B cell (primary cell): ENCODE data around the gene DHX35. TPM values are rescaled to one million over a fixed set of nuclear protein-coding genes. Genes with fewer than 3 reads are reported as not detected.

Source experiments
- ATAC-seq: fragments of 200-7000 bp; cut with Tn5 transposase; one replicate; pipeline ENCODE4 v1.10.0; 2021; ENCODE audit warnings: low read depth, mild to moderate bottlenecking, moderate number of reproducible peaks, moderate library complexity
- CTCF ChIA-PET: fragments of 350-600 bp; sonication (Branson Sonifier 250); formaldehyde crosslinking; loops from one replicate; lab custom pipeline; 2021; ENCODE audit warnings: antibody characterized with exemption, inconsistent platforms; lab: Charles Lee
- POLR2A ChIA-PET: fragments of 350-600 bp; sonication (Branson Sonifier 250); formaldehyde crosslinking; loops from one replicate; lab custom pipeline; 2021; ENCODE audit warnings: antibody characterized with exemption; lab: Charles Lee
- DNase-seq: peaks from one replicate; pipeline ENCODE4 v3.0.0; 2013
- H2AFZ ChIP-seq: 2 replicates; pipeline ENCODE4 v1.6.1; 2012; ENCODE audit warnings: mild to moderate bottlenecking, low read depth, low read length; ENCODE audit not compliant: insufficient read depth, poor library complexity, severe bottlenecking
- H3K27ac ChIP-seq, 2 donors: 1 replicate in 1 of 2; 2 replicates in 1 of 2; pipeline ENCODE4 v1.5.1; 2012 to 2013; ENCODE audit warnings: low read length in 2 of 2, mild to moderate bottlenecking in 2 of 2, moderate library complexity in 1 of 2
- H3K27me3 ChIP-seq, 4 experiments: fragments of 200-600 bp in 1 of 4; sonication (generic) in 1 of 4; replicated peaks in 1 of 4; 1 replicate in 2 of 4; 2 replicates in 2 of 4; pipeline versions ENCODE4 v1.6.1 to v1.7.0; 2013 to 2016; ENCODE audit warnings: low read length in 3 of 4, mild to moderate bottlenecking in 2 of 4, mixed read lengths in 1 of 4, moderate library complexity in 1 of 4; ENCODE audit not compliant: insufficient read depth in 4 of 4, control insufficient read depth in 3 of 4; ENCODE audit errors: control extremely low read depth in 1 of 4
- H3K36me3 ChIP-seq, 2 experiments: replicated peaks in 1 of 2; 1 replicate in 1 of 2; 2 replicates in 1 of 2; pipeline versions ENCODE4 v1.6.1 to v1.7.1; 2013; ENCODE audit warnings: low read length in 1 of 2; ENCODE audit not compliant: insufficient read depth in 2 of 2, control insufficient read depth in 1 of 2; ENCODE audit errors: control extremely low read depth in 1 of 2, extremely low read depth in 1 of 2
- H3K4me1 ChIP-seq, 2 donors: fragments of 200-600 bp in 1 of 2; sonication (generic) in 1 of 2; 1 replicate in 1 of 2; 2 replicates in 1 of 2; pipeline versions ENCODE4 v1.5.1 to v1.6.1; 2013 to 2017; ENCODE audit warnings: low read length in 2 of 2; ENCODE audit not compliant: control insufficient read depth in 2 of 2, insufficient read depth in 2 of 2
- H3K4me2 ChIP-seq: replicated peaks from 2 replicates; pipeline ENCODE3; 2012; ENCODE audit warnings: mild to moderate bottlenecking, low read depth, low read length; ENCODE audit not compliant: poor library complexity, severe bottlenecking
- H3K4me3 ChIP-seq, 5 experiments: fragments of 200-600 bp in 1 of 5; sonication (generic) in 1 of 5; 1 replicate in 3 of 5; 2 replicates in 2 of 5; pipeline versions ENCODE4 v1.5.1 to v1.7.0; 2011 to 2016; ENCODE audit warnings: low read length in 4 of 5, mild to moderate bottlenecking in 4 of 5, low read depth in 2 of 5, control low read depth in 1 of 5, moderate library complexity in 1 of 5; ENCODE audit not compliant: insufficient read depth in 1 of 5; ENCODE audit errors: control extremely low read depth in 1 of 5, extremely low read depth in 1 of 5
- H3K79me2 ChIP-seq: fragments of 200-600 bp; sonication (generic); one replicate; pipeline ENCODE4 v1.6.0; 2016; ENCODE audit warnings: low read length; ENCODE audit not compliant: control insufficient read depth, insufficient read depth
- H3K9ac ChIP-seq: fragments of 200-600 bp; sonication (generic); 2 replicates; pipeline ENCODE4 v1.6.1; 2017; ENCODE audit warnings: mild to moderate bottlenecking, low read length, moderate library complexity
- H3K9me3 ChIP-seq, 3 donors: one replicate each; pipeline versions ENCODE4 v1.6.1 to v1.7.1; 2013; ENCODE audit warnings: low read length in 2 of 3; ENCODE audit not compliant: control insufficient read depth in 2 of 3, insufficient read depth in 1 of 3; ENCODE audit errors: control extremely low read depth in 1 of 3
- H4K20me1 ChIP-seq: 2 replicates; pipeline ENCODE4 v1.6.0; 2012; ENCODE audit warnings: mild to moderate bottlenecking, low read length; ENCODE audit not compliant: insufficient read depth, control insufficient read depth, poor library complexity, severe bottlenecking
- H3K27ac Mint-ChIP-seq: one replicate; pipeline ENCODE4 v1.8.0; 2021; ENCODE audit warnings: mixed read lengths
- H3K27me3 Mint-ChIP-seq: one replicate; pipeline ENCODE4 v1.8.0; 2021; ENCODE audit warnings: mixed read lengths
- H3K4me1 Mint-ChIP-seq: one replicate; pipeline ENCODE4 v1.8.0; 2021; ENCODE audit warnings: mixed read lengths
- H3K4me3 Mint-ChIP-seq: one replicate; pipeline ENCODE4 v1.8.0; 2021; ENCODE audit warnings: mixed read lengths
- H3K9me3 Mint-ChIP-seq: one replicate; pipeline ENCODE4 v1.8.0; 2022; ENCODE audit warnings: mixed read lengths; ENCODE audit not compliant: insufficient read depth
- CTCF ChIP-seq: fragments of 200-600 bp; IDR thresholded peaks from one replicate; pipeline ENCODE4 v1.8.0; 2022; ENCODE audit warnings: antibody characterized with exemption, mild to moderate bottlenecking
- EZH2 ChIP-seq: IDR thresholded peaks from 2 replicates; pipeline ENCODE4 v1.6.1; 2012; ENCODE audit warnings: borderline replicate concordance, low read depth, mild to moderate bottlenecking, moderate library complexity, low read length; ENCODE audit not compliant: insufficient read depth, poor library complexity, severe bottlenecking
- WGBS: methylation state at CpG from one replicate; pipeline ENCODE4 v1.1.5; 2013; ENCODE audit warnings: missing lambda C conversion rate; ENCODE audit not compliant: insufficient coverage; 5-methylcytosine and 5-hydroxymethylcytosine counted together
- intact Hi-C: fragments of 100-400 bp; cut with micrococcal nuclease; formaldehyde crosslinking; loops from one replicate; pipeline ENCODE4 v1.10.0; 2022
- polyA plus RNA-seq: library from polyadenylated mRNA; depleted of rRNA; stranded (reverse); fragments of >200 nt; gene quantifications from 2 replicates; pipeline ENCODE4 v1.2.3, GENCODE V29; 2012
- total RNA-seq, 2 donors: library from RNA; stranded (reverse); fragments of 120-200 nt in 1 of 2; gene quantifications; 1 replicate in 1 of 2; 2 replicates in 1 of 2; pipeline versions ENCODE4 v1.2.3 to v1.2.4, GENCODE V29; 2013 to 2022

The DHX35 gene
- total and polyA plus RNA-seq, 2 donors (not counting 1 experiment from before 2014, with no cell fraction given), result 7.5 to 12.4 TPM

GRCh38 chr20:38926934-38927616, 35.1 kb upstream of the DHX35 start:
- ChIA-PET CTCF (interaction anchor here (0.9 to 2.3 kb wide), 4 partner anchors 10 to 122 kb away, joined by 3 to 11 read pairs (median 6); partner anchors contain the start of gene DHX35), POLR2A (interaction anchor here (0.6 to 0.7 kb wide), 2 partner anchors 34 to 105 kb away, joined by 5 to 6 read pairs; no protein-coding TSS in a partner anchor)
- no peak for DNase-seq
- Histone ChIP-seq H3K79me2 (peaks cover 37% of the 10 kb centered on the region), H3K4me2 (peak overlapping the region; percentile 99), H3K4me3 (peak overlapping the region; percentile 31 to 73 (median 59)), H4K20me1 (no peaks in the 10 kb centered on the region), H3K27me3 (peaks cover 0 to 3% (median 1%) of the 10 kb centered on the region in 4 experiments), H3K9me3 (no peaks in the 10 kb centered on the region), H3K36me3 (peaks cover 0 to 6% of the 10 kb centered on the region in 2 experiments), H3K9ac (peak overlapping the region; percentile 77), H3K4me1 (peaks cover 6 to 18% of the 10 kb centered on the region in 2 donors), H3K27ac (peak overlapping the region in 1 of 2 donors; percentile 49), H2AFZ (peak overlapping the region; percentile 84)
- intact Hi-C loops, result loop anchor here (1.0 to 2.0 kb wide), 5 partner anchors 35 to 280 kb away; partner anchors contain the start of genes ACTR5 and DHX35
- 5% methylated on average over 21 of the region's 27 CpGs for WGBS
- peaks cover 27% of the 10 kb centered on the region for H3K4me1 Mint-ChIP-seq
- no peak for ATAC-seq
- H3K9me3 Mint-ChIP-seq, result no peaks in the 10 kb centered on the region
- TF ChIP-seq EZH2, result no peak
- TF ChIP-seq CTCF, result no peak
- peak overlapping the region; percentile 82 for H3K4me3 Mint-ChIP-seq
- no peak overlapping the region for H3K27ac Mint-ChIP-seq
- no peaks in the 10 kb centered on the region for H3K27me3 Mint-ChIP-seq
